ACHN (cell line): Measurements from ENCODE around the gene SIVA1.

Source experiments
- DNase-seq: peaks from one replicate; pipeline ENCODE4 v3.0.0-alpha.2; 2015
- in situ Hi-C: cut with HindIII; loops from 2 replicates; pipeline ENCODE4 v1.10.0; 2017; ENCODE audit warnings: low sequenced_read_pairs, low pct_ligation_motif_present, low pct_unique_long_range_greater_than_20kb

SIVA1 gene

GRCh38 chr14:104731320-104732294 lies 21.3 kb upstream of the SIVA1 start:
- peak; percentile 39 for DNase-seq

GRCh38 chr14:104732355-104732804 lies 20.6 kb upstream of the SIVA1 start:
- DNase-seq, result no peak
- in situ Hi-C loops, result no loop called here

More at GRCh38 chr14:104731320-104732294, 21.3 kb upstream of the SIVA1 start:
- in situ Hi-C loops, result no loop called here

GRCh38 chr14:104732931-104733681 lies 19.8 kb upstream of the SIVA1 start:
- in situ Hi-C loops, result no loop called here

GRCh38 chr14:104734051-104734587 lies 18.8 kb upstream of the SIVA1 start:
- in situ Hi-C loops, result no loop called here
- no peak for DNase-seq

More at GRCh38 chr14:104732931-104733681, 19.8 kb upstream of the SIVA1 start:
- DNase-seq, result no peak

GRCh38 chr14:104734601-104734990 lies 18.4 kb upstream of the SIVA1 start:
- DNase-seq, result no peak
- in situ Hi-C loops, result no loop called here

GRCh38 chr14:104734991-104735779 lies 17.8 kb upstream of the SIVA1 start:
- DNase-seq, result no peak
- in situ Hi-C loops, result no loop called here

GRCh38 chr14:104735830-104736642 lies 16.9 kb upstream of the SIVA1 start:
- in situ Hi-C loops, result no loop called here

GRCh38 chr14:104738375-104739019 lies 14.4 kb upstream of the SIVA1 start:
- DNase-seq, result no peak
- in situ Hi-C loops, result no loop called here

More at GRCh38 chr14:104735830-104736642, 16.9 kb upstream of the SIVA1 start:
- DNase-seq, result no peak

- DNase-seq, result no peak
- in situ Hi-C loops, result no loop called here
Measured at GRCh38 chr14:104739026-104739425, 13.9 kb upstream of the SIVA1 start.

- in situ Hi-C loops, result no loop called here
- DNase-seq, result no peak
Measured at GRCh38 chr14:104739546-104740516, 13.1 kb upstream of the SIVA1 start.

- in situ Hi-C loops, result no loop called here
- no peak for DNase-seq
Measured at GRCh38 chr14:104741108-104741802, 11.7 kb upstream of the SIVA1 start.

GRCh38 chr14:104741803-104742251 lies 11.1 kb upstream of the SIVA1 start:
- DNase-seq, result no peak
- in situ Hi-C loops, result no loop called here

GRCh38 chr14:104742586-104743455 lies 10.1 kb upstream of the SIVA1 start:
- in situ Hi-C loops, result no loop called here

GRCh38 chr14:104743461-104744380 lies 9.2 kb upstream of the SIVA1 start:
- in situ Hi-C loops, result no loop called here
- no peak for DNase-seq

More at GRCh38 chr14:104742586-104743455, 10.1 kb upstream of the SIVA1 start:
- DNase-seq, result no peak
